Inflammatory macrophage treated with lipopolysaccharide for 4 hours (primary cell): ENCODE results near the gene FETUB.
"Not testable (repeated sequence)": the region's sequence is repeated elsewhere in the genome, so short reads cannot be mapped to it uniquely, and the experiment has no call there.

ENCODE experiments used
- DNase-seq: peaks from one replicate; pipeline ENCODE4 v3.0.0-alpha.2; 2020

Gene FETUB

DNA sequence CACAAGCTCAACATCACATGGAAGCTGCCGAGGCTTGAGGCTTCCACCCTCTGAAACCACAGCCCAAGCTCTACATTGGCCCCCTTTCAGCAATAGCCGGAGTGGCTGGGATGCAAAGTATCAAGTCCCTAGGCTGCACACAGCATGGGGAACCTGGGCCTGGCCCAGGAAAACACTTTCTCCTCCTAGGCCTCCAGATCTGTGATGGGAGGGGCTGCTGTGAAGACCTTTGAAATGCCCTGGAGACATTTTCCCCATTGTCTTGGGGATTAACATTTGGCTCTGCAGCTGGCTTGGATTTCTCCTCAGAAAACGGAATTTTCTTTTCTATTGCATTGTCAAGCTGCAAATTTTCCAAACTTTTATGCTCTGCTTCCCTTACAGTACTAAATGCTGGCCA lies 43.8 kb downstream of the FETUB start:
- no peak for DNase-seq

DNA sequence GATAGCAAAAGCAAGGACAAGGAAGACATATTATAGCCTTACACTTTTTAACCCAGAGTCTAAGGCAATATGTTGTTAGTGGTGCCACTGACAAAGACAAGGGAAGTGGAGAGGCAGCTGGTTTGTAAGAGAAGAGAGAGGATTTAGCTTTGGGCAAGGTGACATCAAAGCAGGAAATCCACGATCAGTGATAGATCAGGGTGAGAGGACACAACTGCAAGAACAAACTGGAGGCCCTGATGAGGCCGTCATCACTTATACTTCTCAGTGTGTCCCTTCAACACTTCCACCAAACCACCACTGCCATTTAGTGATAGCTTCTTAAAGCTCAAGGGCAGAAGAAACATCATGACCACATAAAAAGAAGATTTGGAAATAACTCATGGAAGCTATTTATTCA lies 46.3 kb downstream of the FETUB start:
- not testable (repeated sequence) for DNase-seq

DNA sequence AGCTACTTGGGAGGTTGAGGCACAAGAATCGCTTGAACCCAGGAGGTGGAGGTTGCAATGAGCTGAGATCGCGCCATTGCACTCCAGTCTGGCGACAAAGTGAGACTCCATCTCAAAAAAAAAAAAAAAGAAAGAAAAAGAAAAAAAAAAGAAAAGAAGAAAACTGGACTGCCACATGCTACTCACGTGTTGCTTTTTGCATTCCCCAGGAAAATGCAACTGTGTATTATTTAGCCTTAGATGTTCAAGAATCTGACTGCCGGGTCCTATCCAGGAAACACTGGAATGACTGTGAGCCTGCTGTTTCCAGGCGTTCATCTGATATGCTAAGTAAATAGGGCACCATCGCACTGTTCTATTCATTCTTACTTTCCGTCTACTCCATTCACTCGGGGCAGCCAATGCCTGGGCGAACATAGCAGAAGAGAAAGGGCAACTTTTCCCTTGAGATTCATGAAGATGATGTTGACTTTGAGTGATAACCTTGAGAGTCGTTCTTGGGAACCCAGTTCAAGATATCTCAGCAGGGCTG lies 47.0 kb downstream of the FETUB start:
- no peak for DNase-seq

DNA sequence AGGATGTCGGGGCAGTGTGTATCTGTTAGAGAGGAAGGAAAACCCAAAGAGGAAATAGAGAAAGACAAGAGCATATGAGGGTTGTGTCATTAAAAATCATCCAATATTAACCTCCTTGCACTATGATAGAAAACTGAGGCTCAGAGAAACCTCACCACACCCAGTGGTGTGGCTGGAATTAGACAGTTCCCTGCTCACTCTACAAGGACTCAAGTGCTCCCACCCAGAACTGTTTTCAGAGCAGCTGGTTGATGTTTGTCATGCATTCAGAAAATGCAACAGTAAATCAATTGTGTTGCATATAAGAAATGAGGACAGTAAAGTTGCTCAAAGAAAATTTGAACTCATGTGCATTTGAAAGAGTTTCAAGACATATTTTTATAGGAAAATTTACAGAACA lies 50.1 kb downstream of the FETUB start:
- DNase-seq: not testable (repeated sequence)

DNA sequence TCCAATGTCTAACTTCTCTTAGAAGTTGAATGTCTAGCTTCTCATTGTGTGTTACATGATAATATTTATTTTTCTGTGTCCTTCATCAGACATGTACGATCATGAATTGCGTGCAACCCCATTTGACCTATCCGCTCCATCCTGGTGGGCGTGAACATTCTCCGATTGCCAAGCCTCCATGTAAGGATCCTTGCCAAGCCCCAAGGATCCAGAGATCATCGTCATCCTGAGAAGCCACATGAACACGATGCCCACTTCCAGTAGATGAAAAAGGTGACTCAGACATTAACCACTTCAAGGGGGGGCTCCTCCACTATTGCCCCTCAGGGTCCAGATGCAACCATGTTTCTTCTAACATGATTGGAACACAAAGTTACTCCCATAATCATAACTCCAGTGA lies 51.5 kb downstream of the FETUB start:
- DNase-seq: no peak

DNA sequence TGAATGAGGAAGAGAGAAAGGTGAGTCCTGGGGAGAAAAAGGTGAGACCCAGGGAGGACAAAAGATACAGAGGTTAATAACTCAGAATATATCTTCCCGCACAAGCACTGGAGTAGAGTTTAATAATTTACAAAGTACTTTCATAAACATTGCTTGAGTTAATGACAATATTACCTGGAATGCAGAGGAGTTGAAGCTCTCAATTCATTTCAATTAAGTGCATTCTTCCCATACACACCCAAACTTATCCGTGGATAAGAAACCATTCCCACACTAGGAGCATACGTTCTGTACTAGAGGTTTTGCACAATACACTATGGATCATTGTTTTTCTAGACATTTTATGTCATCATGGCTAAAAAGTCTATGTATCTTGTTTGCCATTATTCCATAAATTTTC lies 53.6 kb downstream of the FETUB start:
- no peak for DNase-seq

DNA sequence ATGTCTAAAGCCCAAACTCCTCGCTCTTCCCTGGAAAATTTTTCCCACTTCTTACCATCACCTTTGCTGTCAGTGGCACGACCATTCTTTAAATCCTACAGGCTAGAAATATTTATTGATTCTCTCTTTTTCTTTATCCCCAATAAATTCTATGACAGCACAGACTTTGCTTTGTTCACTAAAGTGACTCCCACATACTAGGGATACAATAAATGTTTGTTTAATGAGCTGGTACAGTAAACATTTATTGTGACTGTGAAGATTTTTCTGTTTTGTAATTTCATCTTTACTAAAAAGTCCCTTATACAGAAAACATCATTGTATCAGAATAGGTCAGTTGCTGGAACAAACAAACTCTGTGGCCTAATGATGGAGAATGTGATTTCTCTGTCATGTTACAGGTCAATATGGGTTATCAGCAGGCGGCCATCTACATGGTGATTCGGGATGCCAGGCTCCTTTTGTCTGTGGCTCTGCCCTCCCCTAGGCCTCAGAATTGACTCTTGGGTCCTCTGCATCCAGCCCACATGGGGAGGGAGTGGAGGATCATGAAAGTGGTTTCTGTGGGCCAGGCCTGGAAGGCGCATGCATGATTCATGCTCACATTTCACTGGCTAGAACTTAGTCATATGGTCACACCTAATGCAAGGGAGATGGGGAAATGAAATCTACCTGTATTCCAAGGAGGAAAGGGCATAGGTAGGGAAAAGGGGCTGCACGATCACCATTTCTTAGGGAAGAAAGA lies 54.3 kb downstream of the FETUB start:
- no peak for DNase-seq

DNA sequence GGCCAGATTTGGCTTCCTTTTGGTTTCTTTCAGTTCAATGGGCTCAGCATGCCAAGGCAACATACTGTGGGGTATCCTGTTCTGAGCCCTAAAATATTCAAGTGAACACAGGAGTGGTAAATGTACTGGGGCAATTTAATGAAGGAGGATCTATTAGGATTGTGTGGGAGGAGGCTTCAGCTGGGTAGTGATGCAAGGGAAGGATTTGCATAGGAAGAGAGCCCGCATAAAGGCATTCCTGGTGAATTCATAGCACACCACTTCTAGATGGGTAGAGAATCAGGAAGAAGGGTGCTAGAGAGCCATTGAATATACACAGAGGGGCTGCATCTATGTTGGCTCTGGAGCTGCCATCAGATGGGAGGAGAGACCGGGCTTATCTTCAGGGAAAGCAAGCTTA lies 56.3 kb downstream of the FETUB start:
- DNase-seq: no peak

DNA sequence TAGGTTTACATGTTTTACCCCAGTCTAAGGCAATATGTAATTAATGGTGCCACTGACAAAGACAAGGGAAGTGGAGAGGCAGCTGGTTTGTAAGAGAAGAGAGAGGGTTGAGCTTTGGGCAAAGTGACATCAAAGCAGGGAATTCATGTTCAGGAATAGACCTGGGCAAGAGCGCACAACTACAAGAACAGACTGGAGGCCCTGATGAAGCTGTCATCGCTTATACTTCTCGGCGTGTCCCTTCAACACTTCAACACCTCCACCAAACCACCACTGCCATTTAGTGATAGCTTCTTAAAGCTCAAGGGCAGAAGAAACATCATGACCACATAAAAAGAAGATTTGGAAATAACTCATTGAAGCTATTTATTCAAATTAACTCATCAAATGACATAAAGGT lies 57.3 kb downstream of the FETUB start:
- DNase-seq: no peak

DNA sequence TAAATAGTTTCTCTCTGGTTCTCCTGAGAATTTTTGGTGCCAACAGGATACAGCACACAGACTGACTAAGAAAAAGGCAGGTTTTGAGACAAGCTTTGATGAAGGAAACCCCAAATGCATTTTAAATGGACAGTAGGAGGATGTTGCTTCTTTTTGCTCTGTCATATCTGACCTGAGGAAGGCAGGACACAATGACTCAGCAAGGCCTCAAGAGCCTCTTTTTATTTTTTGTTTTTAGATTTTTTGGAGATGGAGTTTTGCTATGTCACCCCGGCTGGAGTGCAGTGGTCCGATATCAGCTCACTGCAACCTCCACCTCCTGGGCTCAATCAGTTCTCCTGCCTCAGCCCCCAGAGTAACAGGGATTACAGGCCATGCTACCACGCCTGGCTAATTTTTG lies 60.1 kb downstream of the FETUB start:
- no peak for DNase-seq

DNA sequence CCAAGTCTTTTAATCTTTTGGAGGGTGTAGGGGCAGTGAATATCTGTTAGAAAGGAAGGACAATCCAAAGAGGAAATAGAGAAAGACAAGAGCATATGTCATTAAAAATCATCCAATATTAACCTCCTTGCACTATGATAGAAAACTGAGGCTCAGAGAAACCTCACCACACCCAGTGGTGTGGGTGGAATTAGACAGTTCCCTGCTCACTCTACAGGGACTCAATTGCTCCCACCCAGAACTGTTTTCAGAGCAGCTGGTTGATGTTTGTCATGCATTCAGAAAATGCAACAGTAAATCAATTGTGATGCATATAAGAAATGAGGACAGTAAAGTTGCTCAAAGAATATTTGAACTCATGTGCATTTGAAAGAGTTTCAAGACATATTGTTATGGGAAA lies 62.3 kb downstream of the FETUB start:
- DNase-seq: not testable (repeated sequence)
